ENCODE measurements around the gene PHF14. TPM values are rescaled to one million over a fixed set of nuclear protein-coding genes. Genes with fewer than 3 reads are reported as not detected.
A peak's percentile ranks its signal among the peaks of the same experiment; 100 is the strongest.
"Not testable (repeated sequence)": the region's sequence is repeated elsewhere in the genome, so short reads cannot be mapped to it uniquely, and the experiment has no call there.

Gene PHF14
- total and polyA plus RNA-seq, 8 donors, result 18.9 to 140 (median 69.6) TPM

- WGBS, 5 donors, result 86 to 96% (median 91%) methylated on average over 4 of the region's 4 CpGs
- no peak for DNase-seq
- H3K9me3 ChIP-seq, result no peaks in the 10 kb centered on the region
- H3K27me3 ChIP-seq, result no peaks in the 10 kb centered on the region
- H3K27ac ChIP-seq, result no peak overlapping the region
- TF ChIP-seq POLR2A (IDR thresholded peaks at IDR 0.05) (no peak), POLR2AphosphoS5 (IDR thresholded peaks at IDR 0.05) (no peak), CTCF (IDR thresholded peaks at IDR 0.05) (no peak), EP300 (IDR thresholded peaks at IDR 0.05) (no peak)
- no peak overlapping the region for H3K4me3 ChIP-seq
- H3K36me3 ChIP-seq, result no peaks in the 10 kb centered on the region
- H3K4me1 ChIP-seq, result peaks cover 0 to 12% (median 8%) of the 10 kb centered on the region in 4 donors
- intact Hi-C loops (cut with DNase I; ENCODE audit: low total_unique reads), result no loop called here
Measured at GRCh38 chr7:10956528-10956927, 17.1 kb upstream of the PHF14 start.

- H3K36me3 ChIP-seq; H3K27ac ChIP-seq; H3K4me1 ChIP-seq; H3K4me3 ChIP-seq; intact Hi-C loops (cut with DNase I; ENCODE audit: low total_unique reads); H3K27me3 ChIP-seq; H3K9me3 ChIP-seq; DNase-seq: not testable (repeated sequence)
- 75 to 89% (median 87%) methylated on average over 1 of the region's 1 CpG for WGBS, 5 donors
Measured at GRCh38 chr7:10960242-10960641, 13.4 kb upstream of the PHF14 start.

GRCh38 chr7:10965016-10965415, 8.7 kb upstream of the PHF14 start:
- intact Hi-C loops (cut with DNase I; ENCODE audit: low total_unique reads); H3K4me1 ChIP-seq; H3K36me3 ChIP-seq; DNase-seq; H3K9me3 ChIP-seq; H3K27me3 ChIP-seq; H3K27ac ChIP-seq; H3K4me3 ChIP-seq: not testable (repeated sequence)
- 93 to 96% (median 94%) methylated on average over 4 of the region's 4 CpGs for WGBS, 5 donors

- WGBS, 5 donors, result 84 to 96% (median 93%) methylated on average over 5 of the region's 5 CpGs
- Histone ChIP-seq H3K9me3 (no peaks in the 10 kb centered on the region), H3K4me1 (peaks cover 8 to 39% (median 21%) of the 10 kb centered on the region in 4 donors), H3K36me3 (no peaks in the 10 kb centered on the region), H3K4me3 (no peak overlapping the region), H3K27ac (no peak overlapping the region), H3K27me3 (no peaks in the 10 kb centered on the region)
- TF ChIP-seq POLR2A (IDR thresholded peaks at IDR 0.05), result no peak
- no peak for TF ChIP-seq CTCF (IDR thresholded peaks at IDR 0.05)
- intact Hi-C loops (cut with DNase I; ENCODE audit: low total_unique reads), result no loop called here
- no peak for DNase-seq
Measured at GRCh38 chr7:10972174-10972573, 1.5 kb upstream of the PHF14 start.

- intact Hi-C loops (cut with DNase I; ENCODE audit: low total_unique reads), result no loop called here
- H3K4me3 ChIP-seq, result peak overlapping the region; percentile 72 to 89 (median 80)
- no peak for TF ChIP-seq POLR2AphosphoS5 (IDR thresholded peaks at IDR 0.05)
- TF ChIP-seq POLR2A (IDR thresholded peaks at IDR 0.05), result no peak
- no peak for TF ChIP-seq CTCF (IDR thresholded peaks at IDR 0.05)
- no peak for TF ChIP-seq EP300 (IDR thresholded peaks at IDR 0.05)
- H3K4me1 ChIP-seq, result peaks cover 8 to 46% (median 21%) of the 10 kb centered on the region in 4 donors
- peak; percentile 28 to 70 for DNase-seq
- no peaks in the 10 kb centered on the region for H3K36me3 ChIP-seq
- H3K27ac ChIP-seq, result peak overlapping the region; percentile 43 to 92 (median 90)
- 1% methylated on average over 40 to 47 of the region's 47 CpGs for WGBS, 5 donors
- no peaks in the 10 kb centered on the region for H3K9me3 ChIP-seq
- H3K27me3 ChIP-seq, result no peaks in the 10 kb centered on the region
Measured at GRCh38 chr7:10973942-10974911, 555 bp downstream of the PHF14 start.
